SU-DHL-6 (cell line): Measurements from ENCODE around the gene BLMH.

Experiments used
- H2AFZ ChIP-seq: fragments of 200-600 bp; sonication (generic); 2 replicates; pipeline ENCODE4 v1.6.1; 2014; ENCODE audit warnings: low read depth, mild to moderate bottlenecking, moderate library complexity, mixed read lengths, antibody characterized with exemption, low read length; ENCODE audit not compliant: severe bottlenecking
- H3F3A ChIP-seq: fragments of 200-600 bp; shearing (Covaris generic); 2 replicates; pipeline ENCODE4 v1.6.0; 2016; ENCODE audit warnings: antibody characterized with exemption, mild to moderate bottlenecking; ENCODE audit not compliant: insufficient read depth
- H3K27ac ChIP-seq: fragments of 200-600 bp; sonication (generic); 2 replicates; pipeline ENCODE4 v1.5.1; 2016; ENCODE audit warnings: low read depth, mild to moderate bottlenecking, low read length, moderate library complexity, mixed read lengths
- H3K27me3 ChIP-seq: fragments of 200-600 bp; sonication (generic), shearing (Covaris generic); 2 replicates; pipeline ENCODE4 v1.6.0; 2014; ENCODE audit warnings: mild to moderate bottlenecking, low read length
- H3K36me3 ChIP-seq: fragments of 200-600 bp; sonication (generic); 2 replicates; pipeline ENCODE4 v1.6.1; 2014; ENCODE audit warnings: mild to moderate bottlenecking, low read length, mixed read lengths
- H3K4me2 ChIP-seq: fragments of 300-600, 200-600 bp; shearing (Covaris generic), sonication (generic); 2 replicates; pipeline ENCODE4 v1.6.0; 2014; ENCODE audit warnings: low read length, low read depth, mild to moderate bottlenecking; ENCODE audit not compliant: poor library complexity, severe bottlenecking
- H3K4me3 ChIP-seq: fragments of 200-600 bp; sonication (generic); 2 replicates; pipeline ENCODE4 v1.5.1; 2014; ENCODE audit warnings: antibody characterized with exemption, low read length, mild to moderate bottlenecking, mixed read lengths; ENCODE audit not compliant: insufficient read depth, poor library complexity, severe bottlenecking
- H3K79me2 ChIP-seq: fragments of 200-600 bp; sonication (generic); 2 replicates; pipeline ENCODE4 v1.6.1; 2014; ENCODE audit warnings: mild to moderate bottlenecking, low read length, moderate library complexity; ENCODE audit not compliant: insufficient read depth
- H3K9ac ChIP-seq: fragments of 200-600 bp; sonication (generic); 2 replicates; pipeline ENCODE4 v1.7.0; 2014; ENCODE audit warnings: mild to moderate bottlenecking, low read length
- H3K9me2 ChIP-seq: fragments of 200-600 bp; sonication (generic); replicated peaks from 2 replicates; pipeline ENCODE4 v1.6.1; 2014; ENCODE audit warnings: low read length; ENCODE audit not compliant: insufficient read depth
- H3K9me3 ChIP-seq: fragments of 200-600 bp; sonication (generic); 2 replicates; pipeline ENCODE4 v1.6.1; 2014; ENCODE audit warnings: low read length, mixed read lengths; ENCODE audit not compliant: insufficient read depth
- H4K20me1 ChIP-seq: fragments of 200-600 bp; sonication (generic); 2 replicates; pipeline ENCODE4 v1.6.1; 2014; ENCODE audit warnings: low read depth, mild to moderate bottlenecking, antibody characterized with exemption, low read length, moderate library complexity, mixed read lengths
- EZH2phosphoT487 ChIP-seq: fragments of 200-600 bp; sonication (generic), shearing (Covaris generic); conservative IDR thresholded peaks from 2 replicates; pipeline ENCODE4 v1.6.1; 2018; ENCODE audit warnings: mild to moderate bottlenecking, antibody characterized with exemption, low read length, moderate library complexity, mixed read lengths
- TF ChIP-seq, protein P1 (sequence below): fragments of 200-600 bp; sonication (generic); IDR thresholded peaks from one replicate; pipeline ENCODE4 v1.5.1; 2017; ENCODE audit warnings: antibody characterized with exemption, mild to moderate bottlenecking, low read length, moderate library complexity; ENCODE audit not compliant: insufficient read depth, poor library complexity, severe bottlenecking

BLMH gene

GRCh38 chr17:30324723-30325122, 33.0 kb upstream of the BLMH start:
- peak overlapping the region; percentile 64 for H3K4me2 ChIP-seq

DNA sequence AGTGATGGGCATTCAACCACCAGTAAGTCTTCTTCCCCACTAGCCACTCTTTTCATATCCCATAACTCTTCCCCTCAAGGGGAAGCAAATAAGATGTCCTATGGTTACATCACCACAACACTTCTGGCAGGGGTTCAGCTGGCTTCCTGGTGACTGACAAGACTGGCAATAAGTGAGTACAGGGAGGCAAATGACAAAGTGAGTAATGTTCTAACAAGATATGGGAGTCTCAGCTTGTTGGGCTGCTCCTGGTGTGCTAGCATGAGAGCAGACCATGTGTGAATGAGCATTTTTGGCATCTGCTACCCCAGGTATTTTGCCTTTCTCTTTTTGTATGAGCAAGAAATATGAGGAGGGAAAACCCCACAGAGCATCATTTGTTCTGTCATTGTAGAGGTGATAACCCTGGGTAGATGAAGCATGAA, 32.2 kb upstream of the BLMH start:
- Histone ChIP-seq H3K27ac (peak overlapping the region; percentile 84), H3K36me3 (no peaks in the 10 kb centered on the region), H3K79me2 (no peaks in the 10 kb centered on the region), H3K4me2 (peak overlapping the region; percentile 64), H2AFZ (no peak overlapping the region), H3K4me3 (peak overlapping the region; percentile 34), H4K20me1 (no peaks in the 10 kb centered on the region), H3K9ac (peak overlapping the region; percentile 33), H3K9me3 (no peaks in the 10 kb centered on the region), H3F3A (peaks cover 41% of the 10 kb centered on the region), H3K27me3 (no peaks in the 10 kb centered on the region), H3K9me2 (no peaks in the 10 kb centered on the region)
- TF ChIP-seq, protein P1, sequence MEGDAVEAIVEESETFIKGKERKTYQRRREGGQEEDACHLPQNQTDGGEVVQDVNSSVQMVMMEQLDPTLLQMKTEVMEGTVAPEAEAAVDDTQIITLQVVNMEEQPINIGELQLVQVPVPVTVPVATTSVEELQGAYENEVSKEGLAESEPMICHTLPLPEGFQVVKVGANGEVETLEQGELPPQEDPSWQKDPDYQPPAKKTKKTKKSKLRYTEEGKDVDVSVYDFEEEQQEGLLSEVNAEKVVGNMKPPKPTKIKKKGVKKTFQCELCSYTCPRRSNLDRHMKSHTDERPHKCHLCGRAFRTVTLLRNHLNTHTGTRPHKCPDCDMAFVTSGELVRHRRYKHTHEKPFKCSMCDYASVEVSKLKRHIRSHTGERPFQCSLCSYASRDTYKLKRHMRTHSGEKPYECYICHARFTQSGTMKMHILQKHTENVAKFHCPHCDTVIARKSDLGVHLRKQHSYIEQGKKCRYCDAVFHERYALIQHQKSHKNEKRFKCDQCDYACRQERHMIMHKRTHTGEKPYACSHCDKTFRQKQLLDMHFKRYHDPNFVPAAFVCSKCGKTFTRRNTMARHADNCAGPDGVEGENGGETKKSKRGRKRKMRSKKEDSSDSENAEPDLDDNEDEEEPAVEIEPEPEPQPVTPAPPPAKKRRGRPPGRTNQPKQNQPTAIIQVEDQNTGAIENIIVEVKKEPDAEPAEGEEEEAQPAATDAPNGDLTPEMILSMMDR, result no peak
- no peak for TF ChIP-seq EZH2phosphoT487

More at GRCh38 chr17:30324723-30325122, 33.0 kb upstream of the BLMH start:
- Histone ChIP-seq H3K4me3 (no peak overlapping the region), H3K79me2 (no peaks in the 10 kb centered on the region), H3K9ac (no peak overlapping the region), H2AFZ (no peak overlapping the region), H3K36me3 (no peaks in the 10 kb centered on the region), H3K9me3 (no peaks in the 10 kb centered on the region), H4K20me1 (no peaks in the 10 kb centered on the region), H3K27ac (peak overlapping the region; percentile 84; the same call in 1 of the 2 replicates), H3F3A (peaks cover 41% of the 10 kb centered on the region), H3K27me3 (no peaks in the 10 kb centered on the region), H3K9me2 (no peaks in the 10 kb centered on the region)
- TF ChIP-seq EZH2phosphoT487, result no peak
- TF ChIP-seq, protein P1, result no peak

- Histone ChIP-seq H3K9ac (peak overlapping the region; percentile 33), H3K4me3 (peak overlapping the region; percentile 34), H3K36me3 (no peaks in the 10 kb centered on the region), H3K79me2 (no peaks in the 10 kb centered on the region), H3K9me3 (no peaks in the 10 kb centered on the region), H2AFZ (no peak overlapping the region), H3K4me2 (peak overlapping the region; percentile 64), H4K20me1 (no peaks in the 10 kb centered on the region), H3K9me2 (no peaks in the 10 kb centered on the region), H3K27me3 (no peaks in the 10 kb centered on the region), H3K27ac (peak overlapping the region; percentile 84), H3F3A (peaks cover 41% of the 10 kb centered on the region)
- TF ChIP-seq, protein P1, result no peak
- TF ChIP-seq EZH2phosphoT487, result no peak
Observed at GRCh38 chr17:30323262-30323894, 31.6 kb upstream of the BLMH start.
